Measurements from ENCODE around the gene TRAIP. TPM values are rescaled to one million over a fixed set of nuclear protein-coding genes. Genes with fewer than 3 reads are reported as not detected.

Gene TRAIP
- total RNA-seq, 1 donor = 1.4 TPM

GRCh38 chr3:49867871-49868321 lies 11.5 kb upstream of the TRAIP start:
- Histone ChIP-seq H3K27ac (ENCODE audit: low read depth, low read length) (no peak overlapping the region), H3K4me2 (ENCODE audit: insufficient read depth, low read length) (no peak overlapping the region), H2AFZ (ENCODE audit: low read length) (no peak overlapping the region), H3K9me3 (ENCODE audit: low read depth, low read length) (no peaks in the 10 kb centered on the region), H3K4me3 (ENCODE audit: insufficient read depth, low read length) (no peak overlapping the region), H4K20me1 (ENCODE audit: insufficient read depth, low read length) (no peaks in the 10 kb centered on the region), H3K27me3 (ENCODE audit: insufficient read depth, low read length) (peaks cover 58% of the 10 kb centered on the region), H3K4me1 (ENCODE audit: insufficient read depth, low read length) (no peaks in the 10 kb centered on the region), H3K36me3 (ENCODE audit: insufficient read depth, low read length) (no peaks in the 10 kb centered on the region), H3K79me2 (ENCODE audit: insufficient read depth, low read length) (no peaks in the 10 kb centered on the region)
- peak; percentile 89 for DNase-seq (ENCODE audit: insufficient read length, low spot score, missing footprints)
- no peak for TF ChIP-seq CTCF (IDR thresholded peaks at IDR 0.05; ENCODE audit: extremely low read depth, low read depth, low read length)

- Histone ChIP-seq H3K27me3 (ENCODE audit: insufficient read depth, low read length) (peaks cover 60% of the 10 kb centered on the region), H3K36me3 (ENCODE audit: insufficient read depth, low read length) (no peaks in the 10 kb centered on the region)
Observed at GRCh38 chr3:49867400-49867799, 11.0 kb upstream of the TRAIP start.

GRCh38 chr3:49865198-49865784 lies 8.9 kb upstream of the TRAIP start:
- no peak overlapping the region for H3K4me3 ChIP-seq (ENCODE audit: insufficient read depth, low read length)
- no peak overlapping the region for H3K4me2 ChIP-seq (ENCODE audit: insufficient read depth, low read length)
- no peak overlapping the region for H2AFZ ChIP-seq (ENCODE audit: low read length)
- peak; percentile 66 for DNase-seq (ENCODE audit: insufficient read length, low spot score, missing footprints)
- H3K9me3 ChIP-seq (ENCODE audit: low read depth, low read length) = no peaks in the 10 kb centered on the region
- no peak overlapping the region for H3K27ac ChIP-seq (ENCODE audit: low read depth, low read length)
- no peaks in the 10 kb centered on the region for H4K20me1 ChIP-seq (ENCODE audit: insufficient read depth, low read length)
- TF ChIP-seq CTCF (IDR thresholded peaks at IDR 0.05; ENCODE audit: extremely low read depth, low read depth, low read length) = no peak
- peaks cover 44% of the 10 kb centered on the region for H3K27me3 ChIP-seq (ENCODE audit: insufficient read depth, low read length)
- no peaks in the 10 kb centered on the region for H3K4me1 ChIP-seq (ENCODE audit: insufficient read depth, low read length)
- no peaks in the 10 kb centered on the region for H3K79me2 ChIP-seq (ENCODE audit: insufficient read depth, low read length)
- H3K36me3 ChIP-seq (ENCODE audit: insufficient read depth, low read length) = no peaks in the 10 kb centered on the region

More at GRCh38 chr3:49867400-49867799, 11.0 kb upstream of the TRAIP start:
- H4K20me1 ChIP-seq (ENCODE audit: insufficient read depth, low read length) = no peaks in the 10 kb centered on the region
- DNase-seq (ENCODE audit: insufficient read length, low spot score, missing footprints) = peak; percentile 17
- H3K4me2 ChIP-seq (ENCODE audit: insufficient read depth, low read length) = no peak overlapping the region
- no peak for TF ChIP-seq CTCF (IDR thresholded peaks at IDR 0.05; ENCODE audit: extremely low read depth, low read depth, low read length)
- no peak overlapping the region for H3K4me3 ChIP-seq (ENCODE audit: insufficient read depth, low read length)
- H3K4me1 ChIP-seq (ENCODE audit: insufficient read depth, low read length) = no peaks in the 10 kb centered on the region
- no peak overlapping the region for H2AFZ ChIP-seq (ENCODE audit: low read length)
- H3K27ac ChIP-seq (ENCODE audit: low read depth, low read length) = no peak overlapping the region
- no peaks in the 10 kb centered on the region for H3K79me2 ChIP-seq (ENCODE audit: insufficient read depth, low read length)
- no peaks in the 10 kb centered on the region for H3K9me3 ChIP-seq (ENCODE audit: low read depth, low read length)

- Histone ChIP-seq H3K4me2 (ENCODE audit: insufficient read depth, low read length) (no peak overlapping the region), H3K4me3 (ENCODE audit: insufficient read depth, low read length) (no peak overlapping the region), H4K20me1 (ENCODE audit: insufficient read depth, low read length) (no peaks in the 10 kb centered on the region), H3K27ac (ENCODE audit: low read depth, low read length) (no peak overlapping the region), H3K4me1 (ENCODE audit: insufficient read depth, low read length) (no peaks in the 10 kb centered on the region), H3K27me3 (ENCODE audit: insufficient read depth, low read length) (peaks cover 39% of the 10 kb centered on the region), H3K9me3 (ENCODE audit: low read depth, low read length) (no peaks in the 10 kb centered on the region), H3K36me3 (ENCODE audit: insufficient read depth, low read length) (no peaks in the 10 kb centered on the region), H2AFZ (ENCODE audit: low read length) (no peak overlapping the region), H3K79me2 (ENCODE audit: insufficient read depth, low read length) (no peaks in the 10 kb centered on the region)
- DNase-seq (ENCODE audit: insufficient read length, low spot score, missing footprints) = peak; percentile 76
- TF ChIP-seq CTCF (IDR thresholded peaks at IDR 0.05; ENCODE audit: extremely low read depth, low read depth, low read length) = no peak
Observed at GRCh38 chr3:49864505-49864904, 8.1 kb upstream of the TRAIP start.

Measured in osteoblast (primary cell).